ENCODE results near the gene ZNRF3.

ZNRF3 gene

GRCh38 chr22:28953403-28953802 lies 70.0 kb downstream of the ZNRF3 start:
- peak overlapping the region; percentile 80 to 98 (median 90) for H3K27ac Mint-ChIP-seq
- H3K4me3 Mint-ChIP-seq = peak overlapping the region in 2 of 3 experiments; percentile 39 to 61
- TF ChIP-seq CTCF (IDR thresholded peaks at IDR 0.05; ENCODE audit: unreplicated experiment in 3 of 3) = no peak
- peaks cover 26% of the 10 kb centered on the region for H3K36me3 Mint-ChIP-seq (ENCODE audit: low read depth)
- peaks cover 2% of the 10 kb centered on the region for H3K9me3 Mint-ChIP-seq
- peaks cover 70% of the 10 kb centered on the region for H3K4me1 Mint-ChIP-seq
- no peaks in the 10 kb centered on the region for H3K27me3 Mint-ChIP-seq (ENCODE audit: low read depth)

DNA sequence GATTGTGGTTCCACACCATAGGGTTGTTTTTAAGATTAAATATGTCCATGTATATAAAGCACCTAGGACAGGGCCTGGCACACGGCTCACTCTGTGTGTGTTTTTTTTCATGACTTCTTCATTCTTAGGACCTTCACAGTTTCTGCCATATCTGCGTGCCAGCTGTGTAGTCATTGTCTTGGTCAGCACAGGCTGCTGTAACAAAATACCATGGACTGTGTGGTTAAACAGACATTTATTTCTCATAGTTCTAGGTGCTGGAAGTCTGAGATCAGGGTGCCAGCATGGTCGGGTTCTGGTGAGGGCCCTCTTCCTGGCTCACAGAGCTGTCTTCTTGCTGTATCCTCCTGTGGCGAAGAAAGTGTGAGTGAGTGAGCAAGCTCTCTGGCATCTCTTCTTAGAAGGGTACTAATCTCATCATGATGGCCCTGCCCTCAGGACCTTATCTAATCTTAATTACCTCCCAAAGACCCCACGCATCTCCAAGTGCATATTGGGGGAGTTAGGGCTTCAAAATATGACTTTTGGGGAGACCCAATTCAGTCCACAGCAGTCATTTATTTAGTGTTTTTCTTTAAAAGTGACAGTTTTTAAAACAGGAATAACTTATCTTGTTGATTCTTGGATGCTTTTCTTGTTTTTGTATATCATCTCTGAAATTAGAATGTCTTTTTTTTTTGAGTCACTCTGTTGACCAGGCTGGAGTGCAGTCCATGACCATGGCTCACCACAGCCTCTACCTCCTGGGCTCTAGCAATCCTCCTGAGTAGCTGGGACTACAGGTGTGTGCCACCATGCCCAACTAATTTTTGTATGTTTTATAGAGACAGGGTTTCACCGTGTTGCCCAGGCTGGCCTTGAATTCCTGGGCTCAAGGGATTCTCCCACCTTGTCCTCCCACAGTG lies 70.9 kb downstream of the ZNRF3 start:
- Mint-ChIP-seq H3K27me3 (ENCODE audit: low read depth) (no peaks in the 10 kb centered on the region), H3K4me1 (peaks cover 73% of the 10 kb centered on the region), H3K36me3 (ENCODE audit: low read depth) (peaks cover 27% of the 10 kb centered on the region), H3K4me3 (no peak overlapping the region), H3K27ac (peak overlapping the region; percentile 80 to 98 (median 90)), H3K9me3 (no peaks in the 10 kb centered on the region)
- TF ChIP-seq CTCF (IDR thresholded peaks at IDR 0.05; ENCODE audit: unreplicated experiment in 3 of 3) = no peak

- no peaks in the 10 kb centered on the region for H3K27me3 Mint-ChIP-seq (ENCODE audit: low read depth)
- H3K9me3 Mint-ChIP-seq = no peaks in the 10 kb centered on the region
- peaks cover 73% of the 10 kb centered on the region for H3K4me1 Mint-ChIP-seq
- H3K36me3 Mint-ChIP-seq (ENCODE audit: low read depth) = peaks cover 39% of the 10 kb centered on the region
- no peak overlapping the region for H3K4me3 Mint-ChIP-seq
- peak overlapping the region in 2 of 3 experiments; percentile 75 to 89 for H3K27ac Mint-ChIP-seq
- TF ChIP-seq CTCF (IDR thresholded peaks at IDR 0.05; ENCODE audit: unreplicated experiment in 3 of 3) = no peak
Observed at GRCh38 chr22:28955817-28956216, 72.4 kb downstream of the ZNRF3 start.

GRCh38 chr22:28956506-28956905 lies 73.1 kb downstream of the ZNRF3 start:
- Mint-ChIP-seq H3K27ac (peak overlapping the region; percentile 54 to 85 (median 75)), H3K9me3 (no peaks in the 10 kb centered on the region), H3K27me3 (ENCODE audit: low read depth) (no peaks in the 10 kb centered on the region), H3K36me3 (ENCODE audit: low read depth) (peaks cover 39% of the 10 kb centered on the region), H3K4me1 (peaks cover 73% of the 10 kb centered on the region), H3K4me3 (no peak overlapping the region)
- no peak for TF ChIP-seq CTCF (IDR thresholded peaks at IDR 0.05; ENCODE audit: unreplicated experiment in 3 of 3)

- Mint-ChIP-seq H3K27me3 (ENCODE audit: low read depth) (no peaks in the 10 kb centered on the region), H3K4me3 (no peak overlapping the region), H3K36me3 (ENCODE audit: low read depth) (peaks cover 39% of the 10 kb centered on the region), H3K9me3 (no peaks in the 10 kb centered on the region), H3K4me1 (peaks cover 68% of the 10 kb centered on the region), H3K27ac (peak overlapping the region; percentile 34 to 42 (median 39))
- no peak for TF ChIP-seq CTCF (IDR thresholded peaks at IDR 0.05; ENCODE audit: unreplicated experiment in 3 of 3)
Observed at GRCh38 chr22:28958611-28959010, 75.2 kb downstream of the ZNRF3 start.

Measured in nephron (organoid).